NCI-H526 treated with DMSO at 0.1 percent for 48 hours (cell line): Measurements from ENCODE around the gene SOX18.
"Not testable (repeated sequence)": the region's sequence is repeated elsewhere in the genome, so short reads cannot be mapped to it uniquely, and the experiment has no call there.

Experiments
- DNase-seq: peaks from one replicate; lab custom pipeline; 2025; lab: John Stamatoyannopoulos, UW

Gene SOX18

DNA sequence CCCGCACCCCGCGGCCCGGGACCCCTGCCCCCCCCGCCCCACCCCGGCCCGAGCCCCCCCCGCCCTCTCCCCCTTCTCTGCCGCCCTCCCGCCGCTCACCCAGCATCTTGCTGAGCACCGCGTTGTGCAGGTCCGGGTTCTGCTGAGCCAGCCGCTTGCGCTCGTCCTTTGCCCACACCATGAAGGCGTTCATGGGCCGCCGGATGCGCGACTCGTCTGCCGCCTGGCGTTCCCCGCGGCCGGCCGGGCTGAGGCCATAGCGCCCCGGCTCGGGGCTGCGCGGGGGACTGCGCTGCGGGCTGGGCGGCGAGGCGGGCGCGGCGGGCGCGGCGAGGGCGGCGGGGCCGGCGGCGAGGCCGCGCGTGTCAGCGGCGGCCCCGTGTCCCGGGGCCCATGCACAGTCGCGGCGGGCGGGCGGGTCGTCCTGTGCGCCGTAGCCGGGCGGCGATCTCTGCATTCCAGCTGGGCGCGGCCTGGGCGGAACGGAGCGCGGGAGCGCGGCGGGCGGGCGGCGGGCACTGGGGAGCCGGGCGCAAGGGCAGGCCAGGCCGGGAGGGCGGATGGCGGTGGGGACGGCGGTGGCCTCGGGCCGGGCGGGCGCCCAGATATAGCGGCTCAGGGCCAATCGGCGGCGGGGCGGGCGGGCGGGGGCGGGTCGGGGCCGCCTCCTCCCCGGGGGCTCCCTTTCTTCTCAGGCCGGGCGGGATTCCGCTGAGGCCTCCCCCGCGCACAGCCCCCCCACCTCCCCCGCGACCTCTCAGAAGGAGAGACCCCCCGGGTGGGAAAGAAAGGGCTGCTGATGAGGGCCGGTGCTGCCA lies at the start of gene SOX18:
SOX18 (minus strand) TSS at position 580 of the 818 bp plus-strand sequence; CDS start at position 457, 123 bp downstream.
- DNase-seq = no peak

DNA sequence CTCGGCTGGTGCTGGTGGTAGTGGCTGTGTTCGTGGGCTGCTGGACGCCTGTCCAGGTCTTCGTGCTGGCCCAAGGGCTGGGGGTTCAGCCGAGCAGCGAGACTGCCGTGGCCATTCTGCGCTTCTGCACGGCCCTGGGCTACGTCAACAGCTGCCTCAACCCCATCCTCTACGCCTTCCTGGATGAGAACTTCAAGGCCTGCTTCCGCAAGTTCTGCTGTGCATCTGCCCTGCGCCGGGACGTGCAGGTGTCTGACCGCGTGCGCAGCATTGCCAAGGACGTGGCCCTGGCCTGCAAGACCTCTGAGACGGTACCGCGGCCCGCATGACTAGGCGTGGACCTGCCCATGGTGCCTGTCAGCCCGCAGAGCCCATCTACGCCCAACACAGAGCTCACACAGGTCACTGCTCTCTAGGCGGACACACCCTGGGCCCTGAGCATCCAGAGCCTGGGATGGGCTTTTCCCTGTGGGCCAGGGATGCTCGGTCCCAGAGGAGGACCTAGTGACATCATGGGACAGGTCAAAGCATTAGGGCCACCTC lies 49.1 kb upstream of the SOX18 start:
- DNase-seq = no peak

DNA sequence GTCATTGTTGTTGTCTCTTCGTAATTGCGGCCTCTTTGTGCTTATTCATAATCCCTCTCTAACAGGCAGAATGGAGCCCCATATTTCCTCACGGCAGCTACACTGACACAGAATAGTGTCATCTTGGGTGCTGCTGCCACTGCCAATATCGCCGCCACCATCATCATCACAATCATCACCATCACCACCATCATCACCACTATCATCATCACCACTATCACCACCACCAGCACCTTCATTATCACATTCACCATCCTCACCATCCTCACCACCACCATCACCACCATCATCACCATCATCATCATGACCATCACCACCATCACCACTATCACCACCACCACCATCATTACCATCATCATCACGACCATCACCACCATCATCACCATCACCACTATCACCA lies 47.1 kb upstream of the SOX18 start:
- no peak for DNase-seq

DNA sequence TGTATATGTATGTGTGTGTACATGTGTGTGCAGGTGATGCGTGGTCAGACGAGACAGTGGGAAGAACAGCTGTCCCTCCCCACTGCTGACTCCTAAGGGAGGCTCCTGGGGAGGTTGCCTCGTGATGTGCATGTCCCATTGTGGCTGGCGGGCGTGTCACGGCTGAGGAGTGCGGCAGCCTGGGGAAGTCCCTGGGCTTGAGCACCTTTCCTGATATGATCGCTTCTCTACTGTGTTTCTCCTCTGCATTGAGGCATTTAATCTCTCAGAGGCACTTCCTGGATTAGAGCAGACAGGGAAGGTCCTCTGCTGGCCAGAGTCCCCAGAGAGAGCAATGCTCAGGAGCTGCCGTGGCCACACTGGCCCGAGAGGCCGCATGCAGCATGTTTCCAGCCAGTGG lies 46.5 kb upstream of the SOX18 start:
- DNase-seq = no peak

DNA sequence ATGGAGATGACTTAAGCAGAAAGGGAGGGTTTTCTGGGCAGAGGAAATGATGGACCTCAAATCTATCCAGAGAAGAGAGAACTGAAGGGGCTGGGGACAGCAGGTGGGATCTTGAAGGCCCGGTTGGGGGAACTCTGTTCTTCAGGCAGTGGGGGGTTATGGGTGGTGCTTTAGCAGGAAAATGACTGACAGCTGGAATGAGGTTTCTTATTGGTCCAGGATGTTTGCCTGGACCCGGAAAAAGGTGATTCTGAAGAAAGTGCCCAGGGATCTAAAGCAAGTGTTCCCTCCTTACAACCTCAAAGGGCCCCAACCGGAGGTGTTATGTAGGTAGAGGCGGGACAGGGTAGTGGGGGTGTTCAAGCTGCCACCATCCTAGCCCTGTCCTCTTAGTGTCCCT lies 46.0 kb upstream of the SOX18 start:
- no peak for DNase-seq

DNA sequence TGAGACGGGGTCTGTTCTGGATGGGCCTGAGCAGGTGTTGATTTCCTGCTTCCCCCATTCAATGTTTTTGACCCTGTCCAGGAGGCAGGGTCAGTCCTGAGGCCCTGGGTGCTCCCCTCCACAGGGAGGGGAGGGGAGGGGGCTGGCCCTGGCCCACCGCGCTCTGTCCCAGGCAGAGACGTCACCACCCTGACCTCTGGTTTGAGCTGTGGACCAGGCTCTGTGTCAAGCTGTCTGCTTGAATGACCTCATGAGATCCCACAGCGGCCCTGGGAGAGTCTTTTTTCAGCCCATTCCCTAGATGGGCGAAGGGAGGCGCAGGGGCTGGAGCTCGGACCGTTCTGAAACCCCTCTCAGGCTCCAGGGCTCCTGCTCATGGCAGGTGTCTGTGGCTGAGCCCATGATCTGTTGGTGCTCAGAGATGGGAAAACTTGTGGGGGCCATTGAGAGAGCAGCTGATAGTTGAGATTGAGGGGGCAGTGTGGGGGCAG lies 43.6 kb upstream of the SOX18 start:
- no peak for DNase-seq

- peak; percentile 21 for DNase-seq
Observed at GRCh38 chr20:64092258-64093012, 43.0 kb upstream of the SOX18 start.

DNA sequence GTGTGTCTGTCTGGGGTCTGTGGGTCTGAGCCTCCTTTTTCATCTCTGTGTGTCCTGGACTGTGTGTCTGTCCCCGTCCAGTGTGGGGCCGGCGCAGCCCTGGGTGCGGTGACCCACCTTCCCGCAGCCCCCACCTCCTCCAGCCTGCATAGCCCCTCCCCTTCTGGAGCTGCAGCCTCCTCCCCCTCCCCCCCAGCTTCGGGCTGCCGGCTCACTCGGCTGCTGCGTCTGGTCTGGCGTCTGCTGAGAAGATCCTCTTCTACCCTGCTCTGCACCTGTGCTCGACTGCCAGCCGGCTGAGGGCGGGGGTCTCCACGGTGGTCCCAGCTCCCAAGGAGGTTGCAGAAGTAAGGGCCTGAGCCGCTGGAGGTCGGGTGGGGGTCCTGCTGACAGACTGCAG lies 42.3 kb upstream of the SOX18 start:
- peak; percentile 35 for DNase-seq

DNA sequence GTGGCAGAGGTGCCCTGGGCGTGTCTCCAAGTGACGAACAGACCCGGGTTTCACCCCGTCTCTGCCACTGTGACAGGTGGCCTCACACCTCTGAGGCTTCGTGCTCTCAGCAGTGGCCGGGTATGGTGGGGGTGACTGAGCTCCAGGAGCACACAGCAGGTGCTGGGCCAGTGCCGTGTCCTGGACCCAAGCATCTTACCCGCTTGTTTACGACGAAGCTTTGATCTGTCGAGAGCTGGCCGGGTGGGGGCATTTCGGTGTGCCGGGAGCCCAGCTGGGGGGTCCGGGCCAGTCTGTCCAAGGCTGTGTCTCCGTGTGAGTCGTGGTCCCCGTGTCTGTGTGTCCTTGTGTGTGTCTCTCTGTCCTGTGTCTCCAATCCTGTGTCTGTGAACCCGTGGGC lies 41.9 kb upstream of the SOX18 start:
- no peak for DNase-seq

GRCh38 chr20:64090165-64090564 lies 40.7 kb upstream of the SOX18 start:
- DNase-seq = no peak

GRCh38 chr20:64088586-64088985 lies 39.1 kb upstream of the SOX18 start:
- not testable (repeated sequence) for DNase-seq

- DNase-seq = not testable (repeated sequence)
Observed at GRCh38 chr20:64087226-64087825, 37.9 kb upstream of the SOX18 start.

DNA sequence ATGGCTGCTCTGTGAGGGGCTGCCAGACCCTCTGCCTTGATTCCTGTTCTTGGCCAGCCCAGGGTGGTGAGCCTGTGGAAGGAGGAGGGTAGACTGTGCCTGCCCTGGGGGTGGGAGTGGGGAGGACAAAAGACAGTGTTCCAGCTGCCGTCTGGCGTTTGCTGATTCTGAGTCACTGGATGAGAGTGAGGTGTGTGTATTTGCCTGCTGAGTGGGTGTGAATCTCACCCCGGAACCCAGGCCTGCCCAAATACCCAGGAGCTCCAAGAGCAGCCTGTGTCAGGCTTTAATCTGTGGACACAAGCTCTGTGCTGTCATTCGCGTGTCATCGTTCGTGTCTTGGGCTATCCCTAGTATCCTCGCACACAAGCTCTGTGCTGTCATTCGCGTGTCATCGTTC lies 37.4 kb upstream of the SOX18 start:
- DNase-seq = no peak

DNA sequence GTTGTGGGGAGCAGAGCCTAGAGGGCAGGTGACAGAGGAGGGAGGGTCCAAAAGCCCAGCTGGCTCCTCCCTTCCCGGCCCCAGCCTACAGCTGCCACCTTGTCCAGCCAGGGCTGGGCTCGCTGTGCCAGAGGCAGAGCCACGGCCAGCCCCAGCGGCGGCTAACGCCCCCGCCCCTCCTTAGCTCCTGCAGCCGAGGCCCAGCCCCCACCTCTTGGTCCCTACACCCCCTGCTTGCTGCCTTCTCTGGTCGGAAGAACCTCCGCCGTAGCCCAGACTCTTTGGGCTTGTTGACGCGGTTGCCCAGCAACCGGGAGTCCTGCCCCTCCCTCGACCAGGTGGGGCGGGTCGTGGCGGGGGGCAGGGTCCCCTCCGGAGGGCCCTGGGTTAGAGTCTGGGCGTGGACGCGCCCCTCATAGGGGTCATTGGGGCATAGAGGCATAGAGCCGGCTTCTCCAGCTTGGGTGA lies 35.3 kb upstream of the SOX18 start:
- DNase-seq = peak; percentile 21

DNA sequence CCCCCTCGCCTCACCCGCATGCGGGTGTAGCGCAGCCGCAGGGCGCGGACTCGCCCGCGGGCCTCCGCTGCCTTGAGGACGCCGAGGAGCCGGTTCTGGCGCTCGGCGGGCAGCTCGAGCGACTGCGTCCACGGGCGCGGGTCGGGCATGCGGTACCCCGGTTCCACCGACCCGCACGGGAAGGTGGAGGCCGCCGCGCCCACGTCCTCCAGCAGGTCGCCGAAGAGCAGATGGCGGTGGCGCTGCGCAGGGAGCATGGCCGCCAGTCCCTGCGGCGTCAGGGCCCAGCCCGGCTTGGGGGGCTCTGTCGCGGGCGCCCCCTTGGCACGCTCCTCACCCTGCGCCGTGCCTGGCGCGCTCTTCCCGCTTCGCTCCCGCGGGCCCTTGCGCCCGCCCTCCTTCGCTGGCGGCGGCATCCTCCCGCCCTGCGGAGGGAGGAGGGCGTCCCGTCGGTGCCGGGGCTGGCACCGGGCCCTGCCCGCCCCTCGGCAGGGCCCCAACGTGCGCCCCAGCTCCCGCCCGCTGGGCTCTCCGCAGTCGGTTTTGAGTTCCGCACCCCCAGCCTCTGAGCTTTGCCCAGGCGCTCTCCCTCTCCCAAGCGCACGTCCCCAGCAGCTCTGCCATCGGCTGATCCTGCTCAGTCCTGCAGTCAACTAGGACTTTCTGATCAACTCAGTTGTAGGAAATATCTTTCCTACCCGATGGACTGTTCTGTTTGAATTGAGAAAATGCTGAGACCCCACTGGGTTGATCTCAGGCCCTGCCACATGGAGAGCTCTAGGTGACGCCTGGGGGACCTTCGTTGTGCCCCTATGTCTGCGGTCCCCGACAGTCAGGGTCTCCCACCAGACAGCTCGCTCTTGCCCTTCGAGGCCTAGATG lies 34.6 kb upstream of the SOX18 start, which contains the start of gene LKAAEAR1:
LKAAEAR1 (minus strand) TSS at position 595 of the 881 bp plus-strand sequence; CDS start at position 416, 179 bp downstream.
- DNase-seq = no peak

DNA sequence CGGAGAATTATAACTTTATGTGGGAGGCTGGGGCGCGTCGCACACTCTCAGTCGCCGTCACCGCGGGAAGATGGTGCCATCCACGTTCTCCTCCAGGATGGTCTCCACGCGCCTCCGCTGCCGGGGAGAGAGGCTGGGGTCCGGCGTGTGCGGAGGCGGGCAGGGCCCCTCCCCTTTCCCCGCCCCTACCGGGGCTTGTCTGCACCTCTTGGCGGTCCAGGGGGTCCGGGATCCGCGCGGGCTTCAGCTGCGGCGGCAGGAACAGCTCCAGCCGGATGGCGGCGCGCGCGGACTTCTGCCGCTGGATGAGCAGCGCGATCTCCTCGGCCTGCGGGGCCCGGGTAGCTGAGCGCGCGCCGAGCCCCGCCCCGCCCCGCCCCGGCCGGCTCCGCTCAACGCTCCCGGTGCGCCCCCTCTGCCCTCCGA lies 34.0 kb upstream of the SOX18 start:
- peak; percentile 56 for DNase-seq

- no peak for DNase-seq
Observed at GRCh38 chr20:64082820-64083377, 33.5 kb upstream of the SOX18 start.

DNA sequence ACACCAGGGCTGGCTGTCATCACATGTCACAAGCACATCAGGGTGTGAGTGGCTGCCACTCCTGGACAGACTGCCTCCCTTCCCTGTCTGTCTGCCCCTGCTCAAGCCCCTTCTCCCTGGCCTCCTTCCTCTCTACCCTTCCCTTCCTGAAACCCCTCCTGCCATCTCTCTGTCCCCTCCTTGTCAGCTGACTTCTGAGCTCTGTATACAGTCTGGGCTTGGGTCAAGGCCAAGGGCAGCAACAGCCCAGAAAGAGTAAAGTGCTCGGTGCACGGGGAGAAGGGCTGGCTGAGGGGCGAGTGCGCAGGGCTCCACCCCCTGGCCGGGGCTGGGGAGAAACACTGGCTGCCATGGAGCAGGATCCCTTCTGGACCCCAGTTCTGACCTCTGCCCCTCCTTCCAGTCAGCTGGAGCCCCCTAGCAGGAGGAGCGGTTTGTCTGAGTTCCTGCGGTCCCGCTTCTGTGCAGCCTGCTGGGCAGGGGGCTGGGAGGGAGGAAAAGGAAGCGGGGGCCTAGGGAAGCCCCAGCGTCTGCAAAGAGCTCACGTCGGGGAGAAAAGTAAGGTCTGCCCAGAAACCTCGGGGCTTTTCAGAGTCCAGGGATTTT lies 32.8 kb upstream of the SOX18 start:
- no peak for DNase-seq

- no peak for DNase-seq
Observed at GRCh38 chr20:64081624-64081964, 32.2 kb upstream of the SOX18 start.

DNA sequence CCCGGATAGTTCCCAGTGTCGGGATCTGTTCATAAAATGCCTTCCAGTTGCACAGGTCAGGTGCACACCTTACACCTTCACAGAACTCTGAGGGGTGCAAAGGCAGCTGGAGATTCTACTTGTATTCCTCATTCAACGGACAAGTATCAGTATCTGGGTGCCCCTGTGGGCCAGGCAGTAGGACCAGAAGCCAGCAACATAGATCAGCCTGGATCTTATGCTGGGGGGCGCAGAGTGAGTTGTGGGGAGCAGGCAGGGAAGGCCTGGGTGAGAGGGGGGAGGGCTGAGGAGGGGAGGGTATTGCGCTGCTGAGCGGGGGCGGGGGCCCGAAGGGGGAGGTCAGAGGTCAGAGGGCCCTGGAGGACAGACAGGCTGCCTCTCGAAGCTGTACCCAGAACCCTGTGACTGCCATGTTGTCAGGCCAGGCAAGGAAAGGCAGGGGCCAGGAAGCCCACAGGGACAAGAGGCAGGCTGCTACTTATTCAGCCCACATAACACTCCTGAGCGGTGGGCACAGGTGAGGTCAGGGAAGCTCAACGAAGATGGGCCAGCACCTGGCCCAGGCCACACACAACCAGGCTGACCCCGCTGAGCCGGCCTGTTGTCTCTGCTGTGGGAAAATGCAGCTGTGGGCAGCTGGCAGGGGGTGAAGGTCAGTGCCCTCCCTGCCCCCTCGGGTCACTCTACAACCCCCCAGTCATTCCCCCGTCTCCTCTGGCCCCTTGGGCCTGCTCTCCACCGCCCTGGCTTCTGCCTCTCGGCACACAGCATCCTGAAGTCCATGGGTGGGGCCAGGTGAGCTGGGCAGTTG lies 31.6 kb upstream of the SOX18 start:
- DNase-seq = no peak
